Activated CD4-positive, alpha-beta T cell treated with anti-CD3 and anti-CD28 coated beads for 36 hours (primary cell): ENCODE data around the gene ZNF335. TPM values are rescaled to one million over a fixed set of nuclear protein-coding genes. Genes with fewer than 3 reads are reported as not detected.

Experiments used
- total RNA-seq, 2 experiments: library from RNA; stranded (reverse); gene quantifications; one replicate each; pipeline ENCODE4 v1.2.3, GENCODE V29; 2021

The ZNF335 gene
- total RNA-seq, 2 experiments from 2014 or later: 27.4 to 28.9 TPM

Other genes starting within 250 kb of the ZNF335 start
- gene SPINT4, start 249.9 kb downstream of the ZNF335 start, total RNA-seq: not detected
- not detected for gene WFDC3, start 180.3 kb downstream of the ZNF335 start, total RNA-seq
- 10 to 100 TPM; 25.0 to 25.2 TPM for gene DNTTIP1, start 180.2 kb downstream of the ZNF335 start, total RNA-seq
- gene UBE2C, start 159.6 kb downstream of the ZNF335 start, total RNA-seq: 100 to 1,000 TPM; 175 to 230 TPM
- gene TNNC2, start 144.9 kb downstream of the ZNF335 start, total RNA-seq: not detected
- 1 to 10 TPM; 1.2 to 1.4 TPM for gene SNX21, start 138.4 kb downstream of the ZNF335 start, total RNA-seq
- 10 to 100 TPM; 21.9 to 22.6 TPM for gene ACOT8, start 114.8 kb downstream of the ZNF335 start, total RNA-seq
- gene ZSWIM3, start 114.6 kb downstream of the ZNF335 start, total RNA-seq: 1 to 10 TPM; 4.2 to 4.8 TPM
- gene ZSWIM1, start 91.0 kb downstream of the ZNF335 start, total RNA-seq: 10 to 100 TPM in 1 of 2 experiments, 1 to 10 TPM in 1; 9.4 to 10.7 TPM
- gene SPATA25, start 84.6 kb downstream of the ZNF335 start, total RNA-seq: 1 to 10 TPM in 1 of 2 experiments, under 1 TPM in 1; 0.66 to 1.0 TPM
- 1 to 10 TPM; 1.2 to 1.9 TPM for gene NEURL2, start 81.0 kb downstream of the ZNF335 start, total RNA-seq
- 10 to 100 TPM; 36.4 to 45.6 TPM for gene CTSA, start 80.9 kb downstream of the ZNF335 start, total RNA-seq
- 1 to 10 TPM; 5.6 to 7.0 TPM for gene PLTP, start 60.0 kb downstream of the ZNF335 start, total RNA-seq
- 10 to 100 TPM; 24.0 to 27.4 TPM for gene PCIF1, start 37.5 kb downstream of the ZNF335 start, total RNA-seq
- not detected for gene MMP9, start 36.7 kb upstream of the ZNF335 start, total RNA-seq
- gene SLC12A5, start 57.0 kb upstream of the ZNF335 start, total RNA-seq: under 1 TPM; 0.49 to 0.73 TPM
- gene NCOA5, start 117.8 kb upstream of the ZNF335 start, total RNA-seq: 10 to 100 TPM; 17.9 to 18.8 TPM
- gene CD40, start 146.1 kb upstream of the ZNF335 start, total RNA-seq: 1 to 10 TPM; 4.0 to 5.1 TPM